GM23248 (cell line): ENCODE measurements around the gene MITF.

Source experiments
- EZH2 ChIP-seq: fragments of 200-600 bp; sonication (generic); IDR thresholded peaks from 2 replicates; pipeline ENCODE4 v1.6.1; 2018; ENCODE audit warnings: antibody characterized with exemption, mild to moderate bottlenecking; ENCODE audit not compliant: insufficient read depth, poor library complexity, severe bottlenecking
- EZH2phosphoT487 ChIP-seq: fragments of 200-600 bp; sonication (generic); IDR thresholded peaks from 2 replicates; pipeline ENCODE4 v1.6.1; 2018; ENCODE audit warnings: antibody characterized with exemption, moderate library complexity, mild to moderate bottlenecking, low read depth; ENCODE audit not compliant: insufficient read depth

DNA sequence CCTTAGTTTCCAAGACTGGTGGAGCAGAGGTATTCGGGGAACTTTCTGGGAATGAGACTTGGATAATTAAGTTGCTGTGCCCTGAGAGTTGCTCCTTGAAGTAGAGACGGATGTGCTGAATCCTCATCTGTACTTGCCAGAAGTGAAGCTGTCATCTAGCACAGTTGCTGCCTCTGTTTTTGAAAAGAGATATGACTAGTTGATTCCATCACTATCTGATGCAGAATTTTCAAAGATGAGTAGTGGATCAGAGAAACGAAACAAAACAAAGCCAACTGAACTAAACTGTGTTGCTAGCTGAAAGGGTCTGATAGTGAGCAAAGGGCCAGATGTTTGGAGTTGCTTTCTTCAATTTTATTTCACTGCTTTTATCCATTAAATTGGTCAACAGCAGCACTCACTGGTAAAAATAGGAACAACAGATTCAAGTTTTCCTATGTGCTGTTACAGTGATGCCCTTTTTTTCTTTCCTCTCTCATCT is 52.7 kb downstream of the MITF start:
- TF ChIP-seq EZH2phosphoT487 = no peak
- no peak for TF ChIP-seq EZH2
